Rectal smooth muscle tissue (tissue), 1 donor: ENCODE results near the gene MICAL3.

Experiments
- H3K27ac ChIP-seq: one replicate; pipeline ENCODE4 v1.7.0; 2013; ENCODE audit warnings: low read depth, low read length, inconsistent platforms
- H3K27me3 ChIP-seq: one replicate; pipeline ENCODE4 v1.7.0; 2013; ENCODE audit warnings: low read length; ENCODE audit not compliant: control insufficient read depth, insufficient read depth
- H3K36me3 ChIP-seq: one replicate; pipeline ENCODE4 v1.7.0; 2013; ENCODE audit warnings: low read length; ENCODE audit not compliant: control insufficient read depth, insufficient read depth
- H3K4me1 ChIP-seq: one replicate; pipeline ENCODE4 v1.7.0; 2013; ENCODE audit warnings: low read length; ENCODE audit not compliant: control insufficient read depth, insufficient read depth
- H3K4me3 ChIP-seq: one replicate; pipeline ENCODE4 v1.7.0; 2013; ENCODE audit warnings: low read length
- H3K9ac ChIP-seq: one replicate; pipeline ENCODE4 v1.7.0; 2013; ENCODE audit warnings: low read length

Gene MICAL3

DNA sequence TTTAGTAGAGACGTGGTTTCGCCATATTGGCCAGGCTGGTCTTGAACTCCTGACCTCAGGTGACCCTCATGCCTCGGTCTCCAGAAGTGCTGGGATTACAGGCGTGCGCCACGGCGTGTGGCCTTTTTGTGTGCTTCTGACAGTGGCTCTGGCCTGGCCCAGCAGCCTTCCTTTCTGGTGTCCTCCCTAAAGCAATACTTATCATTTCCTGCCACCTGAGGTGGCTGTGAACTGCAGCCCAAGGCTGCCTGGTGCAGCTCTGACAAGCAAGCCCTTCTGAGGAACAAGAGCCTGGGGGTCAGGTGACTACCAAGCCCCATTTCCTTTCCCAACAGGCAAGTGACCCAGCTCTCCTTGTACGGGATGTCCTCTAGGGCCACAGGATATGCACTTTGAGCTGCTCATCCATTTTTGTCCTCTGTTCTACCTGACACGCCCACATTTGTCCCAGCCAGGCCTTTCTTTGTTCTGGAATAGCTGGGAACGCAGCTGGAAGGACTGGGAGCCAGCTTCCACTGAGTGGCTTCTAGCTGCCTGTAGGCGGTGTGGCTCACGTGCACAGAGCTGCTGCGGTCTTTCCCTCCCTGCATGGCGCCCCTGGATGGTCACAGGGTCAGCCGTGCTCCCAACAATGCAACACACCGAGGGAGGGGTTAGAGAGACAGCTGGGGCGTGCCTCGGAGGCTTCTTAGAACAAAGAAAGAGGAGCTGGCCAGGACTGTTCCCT is 237.8 kb downstream of the MICAL3 start:
- H3K9ac ChIP-seq: no peak overlapping the region
- H3K27me3 ChIP-seq: no peaks in the 10 kb centered on the region
- peaks cover 7% of the 10 kb centered on the region for H3K36me3 ChIP-seq
- no peak overlapping the region for H3K4me3 ChIP-seq
- H3K27ac ChIP-seq: peak overlapping the region; percentile 27
- no peaks in the 10 kb centered on the region for H3K4me1 ChIP-seq

GRCh38 chr22:17785185-17786184 is 238.9 kb downstream of the MICAL3 start:
- Histone ChIP-seq H3K4me3 (no peak overlapping the region), H3K27me3 (no peaks in the 10 kb centered on the region), H3K9ac (no peak overlapping the region), H3K4me1 (no peaks in the 10 kb centered on the region), H3K27ac (no peak overlapping the region), H3K36me3 (peaks cover 7% of the 10 kb centered on the region)

DNA sequence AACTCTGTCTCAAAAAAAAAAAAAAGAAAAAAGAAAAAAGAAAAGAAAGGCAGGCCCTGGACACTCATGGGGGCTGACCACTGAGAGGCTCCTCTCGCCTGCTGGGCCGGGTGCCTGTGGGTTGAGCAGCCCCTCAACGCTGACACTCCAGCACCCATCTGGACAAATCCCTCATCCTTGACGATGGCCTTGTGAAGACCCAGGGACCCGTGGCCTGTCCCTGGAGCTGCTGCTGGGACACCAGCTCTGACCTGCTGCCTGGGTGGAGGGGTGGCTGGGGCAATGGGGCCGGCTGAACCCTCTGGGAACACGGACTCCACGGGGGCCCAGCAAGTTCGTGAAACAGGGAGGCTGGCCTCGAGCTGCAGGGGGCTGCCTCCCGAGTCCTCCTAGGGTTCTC is 239.6 kb downstream of the MICAL3 start:
- Histone ChIP-seq H3K4me1 (no peaks in the 10 kb centered on the region), H3K36me3 (peaks cover 3% of the 10 kb centered on the region), H3K4me3 (no peak overlapping the region), H3K9ac (no peak overlapping the region), H3K27me3 (no peaks in the 10 kb centered on the region), H3K27ac (no peak overlapping the region)

- Histone ChIP-seq H3K36me3 (peaks cover 2% of the 10 kb centered on the region), H3K27me3 (no peaks in the 10 kb centered on the region), H3K27ac (no peak overlapping the region), H3K4me3 (no peak overlapping the region), H3K9ac (no peak overlapping the region), H3K4me1 (no peaks in the 10 kb centered on the region)
These were observed 240.4 kb downstream of the MICAL3 start for GRCh38 chr22:17783773-17784480.

DNA sequence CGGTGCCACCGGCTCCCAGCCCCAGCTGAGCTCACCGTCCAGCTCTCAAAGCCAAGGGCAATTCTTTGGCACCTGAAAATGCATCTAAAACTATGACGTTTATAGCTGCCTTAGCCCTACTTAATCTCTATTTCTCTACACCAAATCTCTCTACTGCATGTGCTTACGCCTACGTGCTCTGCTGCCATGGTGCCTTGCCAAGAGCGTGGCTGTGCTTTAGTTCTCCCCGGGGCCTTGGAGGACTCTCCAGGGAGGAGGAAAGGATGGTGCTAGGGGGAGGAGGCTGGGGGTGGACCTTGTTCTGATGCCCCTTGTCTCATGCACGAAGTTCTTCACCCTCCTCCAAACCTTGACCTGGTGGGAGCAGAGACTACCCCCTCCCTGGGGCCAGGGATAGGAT is 241.0 kb downstream of the MICAL3 start:
- Histone ChIP-seq H3K27ac (no peak overlapping the region), H3K9ac (no peak overlapping the region), H3K4me3 (no peak overlapping the region), H3K4me1 (no peaks in the 10 kb centered on the region), H3K36me3 (peaks cover 2% of the 10 kb centered on the region), H3K27me3 (no peaks in the 10 kb centered on the region)

DNA sequence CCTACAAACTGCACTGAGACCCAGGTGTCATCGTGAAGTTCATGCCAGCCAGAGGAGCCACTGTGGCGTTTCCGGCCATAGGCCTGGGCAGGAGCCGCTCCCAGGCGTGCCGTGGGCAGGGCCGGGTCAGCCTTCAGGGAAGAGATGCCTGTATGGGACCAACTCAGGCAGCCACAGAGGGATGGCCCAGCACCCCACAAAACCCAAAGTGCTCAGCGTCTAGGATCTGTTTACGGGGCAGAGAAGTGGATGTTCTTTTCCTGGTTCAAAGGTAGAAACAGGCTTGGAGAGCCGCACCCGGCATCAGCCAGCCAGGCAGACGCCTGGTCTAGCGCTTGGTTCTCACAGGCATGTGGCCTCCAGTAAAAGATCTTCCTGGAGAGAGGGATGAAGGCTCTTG is 241.7 kb downstream of the MICAL3 start:
- H3K27me3 ChIP-seq: no peaks in the 10 kb centered on the region
- H3K4me3 ChIP-seq: no peak overlapping the region
- no peaks in the 10 kb centered on the region for H3K4me1 ChIP-seq
- H3K27ac ChIP-seq: no peak overlapping the region
- H3K9ac ChIP-seq: no peak overlapping the region
- no peaks in the 10 kb centered on the region for H3K36me3 ChIP-seq

DNA sequence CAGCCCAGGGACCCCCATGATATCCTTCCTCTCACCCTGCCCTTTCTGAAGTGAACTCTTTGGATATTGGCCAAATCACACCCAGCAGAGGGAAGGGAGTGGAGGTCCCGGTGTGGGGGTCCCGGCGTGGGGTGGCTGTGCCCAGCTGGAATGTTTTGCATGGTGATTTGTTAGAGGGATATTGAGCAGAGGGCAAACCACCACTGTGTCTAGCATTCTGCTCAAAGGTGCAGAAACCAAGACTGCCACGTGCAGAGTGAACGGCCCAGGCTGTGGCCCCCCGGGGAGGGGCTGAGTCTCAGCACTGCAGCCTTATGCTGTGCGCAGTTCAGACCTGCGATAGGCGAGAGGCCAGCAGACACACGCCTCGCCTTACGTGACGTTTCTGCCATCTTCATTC is 242.2 kb downstream of the MICAL3 start:
- Histone ChIP-seq H3K9ac (no peak overlapping the region), H3K4me3 (no peak overlapping the region), H3K27me3 (no peaks in the 10 kb centered on the region), H3K4me1 (no peaks in the 10 kb centered on the region), H3K27ac (no peak overlapping the region), H3K36me3 (no peaks in the 10 kb centered on the region)

GRCh38 chr22:17781319-17782031 is 242.9 kb downstream of the MICAL3 start:
- Histone ChIP-seq H3K27ac (no peak overlapping the region), H3K9ac (no peak overlapping the region), H3K4me3 (no peak overlapping the region), H3K36me3 (no peaks in the 10 kb centered on the region), H3K27me3 (no peaks in the 10 kb centered on the region), H3K4me1 (no peaks in the 10 kb centered on the region)

- Histone ChIP-seq H3K9ac (no peak overlapping the region), H3K4me3 (no peak overlapping the region), H3K27ac (no peak overlapping the region), H3K36me3 (no peaks in the 10 kb centered on the region), H3K4me1 (no peaks in the 10 kb centered on the region), H3K27me3 (no peaks in the 10 kb centered on the region)
These were observed 243.5 kb downstream of the MICAL3 start for GRCh38 chr22:17780741-17781318.

- H3K27me3 ChIP-seq: no peaks in the 10 kb centered on the region
- no peaks in the 10 kb centered on the region for H3K36me3 ChIP-seq
- H3K27ac ChIP-seq: no peak overlapping the region
- no peak overlapping the region for H3K9ac ChIP-seq
- H3K4me1 ChIP-seq: no peaks in the 10 kb centered on the region
- H3K4me3 ChIP-seq: no peak overlapping the region
These were observed 244.1 kb downstream of the MICAL3 start for GRCh38 chr22:17780116-17780740.

GRCh38 chr22:17779286-17780115 is 244.9 kb downstream of the MICAL3 start:
- Histone ChIP-seq H3K4me1 (no peaks in the 10 kb centered on the region), H3K9ac (no peak overlapping the region), H3K36me3 (no peaks in the 10 kb centered on the region), H3K27ac (no peak overlapping the region), H3K27me3 (no peaks in the 10 kb centered on the region), H3K4me3 (no peak overlapping the region)
